ENCODE measurements around the gene EGFL7. TPM values are rescaled to one million over a fixed set of nuclear protein-coding genes. Genes with fewer than 3 reads are reported as not detected.

EGFL7 gene
- total RNA-seq, 2 donors from 2014 or later: 49.3 to 118 TPM

- DNase-seq (ENCODE audit: low spot score): no peak
- WGBS: 80% methylated on average over 15 of the region's 15 CpGs
- Histone ChIP-seq H3K27ac (no peak overlapping the region), H3K4me1 (replicated peaks) (no peaks in the 10 kb centered on the region), H3K36me3 (no peaks in the 10 kb centered on the region), H3K27me3 (replicated peaks; ENCODE audit: insufficient read depth) (peaks cover 3% of the 10 kb centered on the region), H3K4me3 (no peak overlapping the region), H3K9me3 (no peaks in the 10 kb centered on the region)
- intact Hi-C loops (cut with DNase I): no loop called here
- TF ChIP-seq POLR2AphosphoS5 (IDR thresholded peaks at IDR 0.05): no peak
- no peak for TF ChIP-seq POLR2A (IDR thresholded peaks at IDR 0.05)
- TF ChIP-seq, protein P1, sequence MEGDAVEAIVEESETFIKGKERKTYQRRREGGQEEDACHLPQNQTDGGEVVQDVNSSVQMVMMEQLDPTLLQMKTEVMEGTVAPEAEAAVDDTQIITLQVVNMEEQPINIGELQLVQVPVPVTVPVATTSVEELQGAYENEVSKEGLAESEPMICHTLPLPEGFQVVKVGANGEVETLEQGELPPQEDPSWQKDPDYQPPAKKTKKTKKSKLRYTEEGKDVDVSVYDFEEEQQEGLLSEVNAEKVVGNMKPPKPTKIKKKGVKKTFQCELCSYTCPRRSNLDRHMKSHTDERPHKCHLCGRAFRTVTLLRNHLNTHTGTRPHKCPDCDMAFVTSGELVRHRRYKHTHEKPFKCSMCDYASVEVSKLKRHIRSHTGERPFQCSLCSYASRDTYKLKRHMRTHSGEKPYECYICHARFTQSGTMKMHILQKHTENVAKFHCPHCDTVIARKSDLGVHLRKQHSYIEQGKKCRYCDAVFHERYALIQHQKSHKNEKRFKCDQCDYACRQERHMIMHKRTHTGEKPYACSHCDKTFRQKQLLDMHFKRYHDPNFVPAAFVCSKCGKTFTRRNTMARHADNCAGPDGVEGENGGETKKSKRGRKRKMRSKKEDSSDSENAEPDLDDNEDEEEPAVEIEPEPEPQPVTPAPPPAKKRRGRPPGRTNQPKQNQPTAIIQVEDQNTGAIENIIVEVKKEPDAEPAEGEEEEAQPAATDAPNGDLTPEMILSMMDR (IDR thresholded peaks at IDR 0.05): no peak
Observed at GRCh38 chr9:136654820-136655535, 7.7 kb upstream of the EGFL7 start.

GRCh38 chr9:136655536-136656182 lies 7.1 kb upstream of the EGFL7 start:
- H3K4me1 ChIP-seq (replicated peaks): no peaks in the 10 kb centered on the region
- H3K27me3 ChIP-seq (replicated peaks; ENCODE audit: insufficient read depth): peaks cover 3% of the 10 kb centered on the region
- 54% methylated on average over 17 of the region's 18 CpGs for WGBS
- intact Hi-C loops (cut with DNase I): no loop called here
- no peak for DNase-seq (ENCODE audit: low spot score)
- H3K36me3 ChIP-seq: no peaks in the 10 kb centered on the region
- H3K27ac ChIP-seq: no peak overlapping the region
- H3K9me3 ChIP-seq: no peaks in the 10 kb centered on the region
- no peak overlapping the region for H3K4me3 ChIP-seq
- TF ChIP-seq POLR2A (IDR thresholded peaks at IDR 0.05): no peak
- TF ChIP-seq, protein P1 (IDR thresholded peaks at IDR 0.05): no peak
- TF ChIP-seq POLR2AphosphoS5 (IDR thresholded peaks at IDR 0.05): no peak

GRCh38 chr9:136656183-136656738 lies 6.5 kb upstream of the EGFL7 start:
- intact Hi-C loops (cut with DNase I): no loop called here
- TF ChIP-seq POLR2A (IDR thresholded peaks at IDR 0.05): no peak
- TF ChIP-seq POLR2AphosphoS5 (IDR thresholded peaks at IDR 0.05): no peak
- TF ChIP-seq, protein P1 (IDR thresholded peaks at IDR 0.05): no peak
- Histone ChIP-seq H3K4me1 (replicated peaks) (no peaks in the 10 kb centered on the region), H3K27me3 (replicated peaks; ENCODE audit: insufficient read depth) (peaks cover 3% of the 10 kb centered on the region), H3K9me3 (no peaks in the 10 kb centered on the region), H3K36me3 (no peaks in the 10 kb centered on the region), H3K27ac (no peak overlapping the region), H3K4me3 (no peak overlapping the region)
- no peak for DNase-seq (ENCODE audit: low spot score)
- WGBS: 59% methylated on average over 11 of the region's 11 CpGs

DNA sequence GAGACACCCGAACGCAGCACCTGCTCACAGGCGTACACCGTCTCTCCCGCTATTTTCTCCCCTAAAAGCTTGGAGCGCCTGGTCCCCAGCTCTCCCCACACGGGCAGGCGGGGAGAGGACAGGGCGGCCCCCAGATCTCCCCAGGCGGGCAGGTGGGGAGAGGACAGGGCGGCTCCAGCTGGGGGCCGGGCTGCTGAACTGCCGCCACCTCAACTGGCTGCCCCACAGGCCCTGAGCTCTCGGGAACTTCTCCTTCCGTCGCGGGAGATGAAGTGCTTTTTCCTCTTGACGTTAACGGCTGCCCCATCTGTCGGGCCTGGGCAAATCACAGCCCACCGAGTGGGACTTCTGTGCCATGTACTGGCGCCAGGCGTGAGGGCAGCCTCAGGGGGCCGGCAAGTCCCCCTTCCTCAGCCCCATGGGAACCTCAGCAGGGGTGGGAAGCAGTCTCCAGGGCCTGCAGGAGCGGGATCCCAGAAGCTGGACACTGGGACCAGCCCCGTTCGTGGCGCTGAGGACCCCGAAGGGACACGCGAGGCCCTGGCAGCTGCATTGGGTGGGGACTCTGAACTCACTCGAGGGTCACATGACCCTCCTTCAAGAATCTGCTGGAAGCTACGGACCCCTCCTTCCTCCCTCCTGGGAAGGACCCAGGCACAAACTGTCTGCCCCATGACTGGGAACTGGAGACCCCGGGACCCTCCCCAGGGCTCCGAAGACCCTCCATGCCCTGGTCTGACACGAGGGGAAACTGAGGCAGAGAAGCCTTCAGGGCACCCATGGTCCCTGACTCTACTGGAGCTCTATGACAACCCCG lies 5.7 kb upstream of the EGFL7 start:
- Histone ChIP-seq H3K4me3 (no peak overlapping the region), H3K36me3 (no peaks in the 10 kb centered on the region), H3K4me1 (replicated peaks) (no peaks in the 10 kb centered on the region), H3K27ac (no peak overlapping the region), H3K9me3 (no peaks in the 10 kb centered on the region), H3K27me3 (replicated peaks; ENCODE audit: insufficient read depth) (peaks cover 3% of the 10 kb centered on the region)
- intact Hi-C loops (cut with DNase I): no loop called here
- 62% methylated on average over 37 of the region's 37 CpGs for WGBS
- TF ChIP-seq POLR2A (IDR thresholded peaks at IDR 0.05) (no peak), POLR2AphosphoS5 (IDR thresholded peaks at IDR 0.05) (no peak)
- TF ChIP-seq, protein P1 (IDR thresholded peaks at IDR 0.05): no peak
- no peak for DNase-seq (ENCODE audit: low spot score)

All from prostate gland (tissue), 2 donors.